ENCODE data around the gene AXIN2.
"Not testable (repeated sequence)": the region's sequence is repeated elsewhere in the genome, so short reads cannot be mapped to it uniquely, and the experiment has no call there.

The AXIN2 gene

GRCh38 chr17:65487990-65488389, 73.5 kb downstream of the AXIN2 start:
- no peak for FAIRE-seq

GRCh38 chr17:65487161-65487560, 74.3 kb downstream of the AXIN2 start:
- DNase-seq (ENCODE audit: insufficient read length, low spot score) = no peak
- no peak for TF ChIP-seq POLR2A (IDR thresholded peaks at IDR 0.05; ENCODE audit: low read depth, low read length)
- FAIRE-seq = no peak

More at GRCh38 chr17:65487990-65488389, 73.5 kb downstream of the AXIN2 start:
- no peak for DNase-seq (ENCODE audit: insufficient read length, low spot score)
- no peak for TF ChIP-seq POLR2A (IDR thresholded peaks at IDR 0.05; ENCODE audit: low read depth, low read length)

GRCh38 chr17:65485388-65486299, 75.8 kb downstream of the AXIN2 start:
- FAIRE-seq (no peak), DNase-seq (ENCODE audit: insufficient read length, low spot score) (no peak)
- TF ChIP-seq POLR2A (IDR thresholded peaks at IDR 0.05; ENCODE audit: low read depth, low read length) = no peak

- not testable (repeated sequence) for DNase-seq (ENCODE audit: insufficient read length, low spot score); FAIRE-seq
Observed at GRCh38 chr17:65484405-65484804, 77.0 kb downstream of the AXIN2 start.

GRCh38 chr17:65483438-65483837, 78.0 kb downstream of the AXIN2 start:
- DNase-seq (ENCODE audit: insufficient read length, low spot score) (no peak), FAIRE-seq (no peak)
- TF ChIP-seq POLR2A (IDR thresholded peaks at IDR 0.05; ENCODE audit: low read depth, low read length) = no peak

GRCh38 chr17:65482201-65482600, 79.2 kb downstream of the AXIN2 start:
- FAIRE-seq (no peak), DNase-seq (ENCODE audit: insufficient read length, low spot score) (no peak)
- no peak for TF ChIP-seq POLR2A (IDR thresholded peaks at IDR 0.05; ENCODE audit: low read depth, low read length)

- DNase-seq (ENCODE audit: insufficient read length, low spot score) (no peak), FAIRE-seq (no peak)
- no peak for TF ChIP-seq POLR2A (IDR thresholded peaks at IDR 0.05; ENCODE audit: low read depth, low read length)
Observed at GRCh38 chr17:65479282-65479681, 82.2 kb downstream of the AXIN2 start.
